Uterus (tissue), 2 donors: Measurements from ENCODE around the gene ARFGEF3.

Experiments
- POLR2A ChIP-seq, 2 donors: fragments of 450-650 bp; IDR thresholded peaks; one replicate each; pipeline ENCODE4 v1.6.1; 2016; ENCODE audit warnings: antibody characterized with exemption in 2 of 2, mild to moderate bottlenecking in 1 of 2, moderate library complexity in 1 of 2
- TF ChIP-seq, protein P1 (sequence below), 4 experiments: fragments of 200-600 bp in 2 of 4; fragments of 450-650 bp in 2 of 4; sonication (generic) in 2 of 4; IDR thresholded peaks; one replicate each; pipeline ENCODE4 v1.5.1; 2016 to 2019; ENCODE audit warnings: antibody characterized with exemption in 4 of 4, mild to moderate bottlenecking in 2 of 4, moderate library complexity in 1 of 4

GRCh38 chr6:138203315-138203714, 41.6 kb downstream of the ARFGEF3 start:
- TF ChIP-seq, protein P1, sequence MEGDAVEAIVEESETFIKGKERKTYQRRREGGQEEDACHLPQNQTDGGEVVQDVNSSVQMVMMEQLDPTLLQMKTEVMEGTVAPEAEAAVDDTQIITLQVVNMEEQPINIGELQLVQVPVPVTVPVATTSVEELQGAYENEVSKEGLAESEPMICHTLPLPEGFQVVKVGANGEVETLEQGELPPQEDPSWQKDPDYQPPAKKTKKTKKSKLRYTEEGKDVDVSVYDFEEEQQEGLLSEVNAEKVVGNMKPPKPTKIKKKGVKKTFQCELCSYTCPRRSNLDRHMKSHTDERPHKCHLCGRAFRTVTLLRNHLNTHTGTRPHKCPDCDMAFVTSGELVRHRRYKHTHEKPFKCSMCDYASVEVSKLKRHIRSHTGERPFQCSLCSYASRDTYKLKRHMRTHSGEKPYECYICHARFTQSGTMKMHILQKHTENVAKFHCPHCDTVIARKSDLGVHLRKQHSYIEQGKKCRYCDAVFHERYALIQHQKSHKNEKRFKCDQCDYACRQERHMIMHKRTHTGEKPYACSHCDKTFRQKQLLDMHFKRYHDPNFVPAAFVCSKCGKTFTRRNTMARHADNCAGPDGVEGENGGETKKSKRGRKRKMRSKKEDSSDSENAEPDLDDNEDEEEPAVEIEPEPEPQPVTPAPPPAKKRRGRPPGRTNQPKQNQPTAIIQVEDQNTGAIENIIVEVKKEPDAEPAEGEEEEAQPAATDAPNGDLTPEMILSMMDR (IDR thresholded peaks at IDR 0.05): no peak
- no peak for TF ChIP-seq POLR2A (IDR thresholded peaks at IDR 0.05)
